Measurements from ENCODE around the gene PPP1R3F. TPM values are rescaled to one million over a fixed set of nuclear protein-coding genes. Genes with fewer than 3 reads are reported as not detected.
A peak's percentile ranks its signal among the peaks of the same experiment; 100 is the strongest.

The PPP1R3F gene
- total and polyA plus RNA-seq, 11 donors = 13.9 to 31.7 (median 22.6) TPM

GRCh38 chrX:49226946-49227345, 42.6 kb upstream of the PPP1R3F start:
- intact Hi-C loops (cut with DNase I) = no loop called here
- no peaks in the 10 kb centered on the region for H3K36me3 ChIP-seq
- 86 to 93% (median 91%) methylated on average over 9 of the region's 9 CpGs for WGBS, 4 donors
- DNase-seq (no peak), ATAC-seq (no peak)
- H3K4me1 ChIP-seq = peaks cover 0 to 8% (median 0%) of the 10 kb centered on the region in 12 donors
- no peak overlapping the region for H3K27ac ChIP-seq
- H3K27me3 ChIP-seq = peaks cover 0 to 7% (median 0%) of the 10 kb centered on the region in 9 donors
- TF ChIP-seq CTCF (IDR thresholded peaks at IDR 0.05) = no peak
- TF ChIP-seq POLR2A (IDR thresholded peaks at IDR 0.05) = no peak
- H3K9me3 ChIP-seq = no peaks in the 10 kb centered on the region
- H3K4me3 ChIP-seq = no peak overlapping the region

- 83 to 95% (median 89%) methylated on average over 2 of the region's 2 CpGs for WGBS, 4 donors
- Histone ChIP-seq H3K36me3 (no peaks in the 10 kb centered on the region), H3K4me3 (no peak overlapping the region), H3K9me3 (no peaks in the 10 kb centered on the region), H3K27ac (no peak overlapping the region), H3K27me3 (peaks cover 0 to 7% (median 0%) of the 10 kb centered on the region in 9 donors), H3K4me1 (peaks cover 0 to 8% (median 0%) of the 10 kb centered on the region in 12 donors)
- intact Hi-C loops (cut with DNase I) = no loop called here
- DNase-seq (no peak), ATAC-seq (no peak)
- no peak for TF ChIP-seq POLR2A (IDR thresholded peaks at IDR 0.05)
Observed at GRCh38 chrX:49227726-49228125, 41.9 kb upstream of the PPP1R3F start.

GRCh38 chrX:49228185-49228584, 41.4 kb upstream of the PPP1R3F start:
- ATAC-seq = no peak
- intact Hi-C loops (cut with DNase I) = no loop called here

DNA sequence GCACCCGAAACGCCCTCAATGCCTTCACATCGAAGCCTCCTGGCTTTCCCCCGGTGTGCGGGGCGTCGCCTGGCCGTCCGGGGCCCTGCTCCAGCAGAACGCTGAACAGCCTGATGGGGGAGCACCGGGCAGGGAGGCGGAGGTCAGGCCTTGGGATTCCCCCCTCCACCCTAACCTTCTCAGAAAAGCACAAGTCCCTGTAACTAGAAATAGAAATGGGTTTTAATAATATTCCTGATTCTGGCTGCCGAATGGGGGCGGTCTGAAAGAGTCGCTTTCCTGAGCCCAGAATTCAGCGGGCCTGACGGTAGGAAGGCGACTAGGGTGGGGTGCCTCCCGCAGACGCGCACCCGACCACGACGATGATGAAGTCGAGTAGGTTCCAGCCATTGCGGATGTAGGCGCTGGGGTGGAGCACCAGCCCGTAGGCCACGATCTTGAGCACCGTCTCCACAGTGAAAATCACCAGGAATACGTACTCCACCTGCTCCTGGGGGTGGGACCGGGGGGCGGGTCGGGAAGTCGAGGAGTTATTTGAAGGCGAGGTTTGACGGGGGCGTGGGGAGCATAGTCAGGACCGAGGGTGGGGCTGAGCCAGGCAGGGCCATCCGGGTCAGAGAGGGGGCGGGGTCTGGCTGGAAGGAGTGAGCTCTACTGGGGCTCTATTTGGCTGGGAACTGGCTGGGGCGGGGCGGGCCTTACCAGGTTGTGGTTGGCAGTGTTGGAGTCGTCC, 38.9 kb upstream of the PPP1R3F start:
- Histone ChIP-seq H3K27ac (peak overlapping the region in 3 of 12 donors; percentile 24 to 42 (median 30)), H3K9me3 (no peaks in the 10 kb centered on the region), H3K36me3 (no peaks in the 10 kb centered on the region), H3K27me3 (no peaks in the 10 kb centered on the region), H3K4me3 (peak overlapping the region in 10 of 12 donors; percentile 31 to 52 (median 43)), H3K4me1 (peaks cover 0 to 8% (median 0%) of the 10 kb centered on the region in 12 donors)
- WGBS, 4 donors = 5 to 57% (median 21%) methylated on average over 31 to 44 of the region's 44 CpGs
- TF ChIP-seq CTCF (IDR thresholded peaks at IDR 0.05) (peak in 2 of 12 donors; percentile 18 to 27), POLR2A (IDR thresholded peaks at IDR 0.05) (no peak)
- intact Hi-C loops (cut with DNase I) = no loop called here
- peak; percentile 31 to 75 (median 72) for ATAC-seq
- peak; percentile 62 to 78 (median 75) for DNase-seq

More at GRCh38 chrX:49228185-49228584, 41.4 kb upstream of the PPP1R3F start:
- Histone ChIP-seq H3K4me1 (peaks cover 0 to 8% (median 0%) of the 10 kb centered on the region in 12 donors), H3K27ac (no peak overlapping the region), H3K9me3 (no peaks in the 10 kb centered on the region), H3K27me3 (peaks cover 0 to 5% (median 0%) of the 10 kb centered on the region in 9 donors), H3K36me3 (no peaks in the 10 kb centered on the region), H3K4me3 (no peak overlapping the region)
- 83 to 88% (median 85%) methylated on average over 15 to 17 of the region's 17 CpGs for WGBS, 4 donors
- no peak for DNase-seq
- TF ChIP-seq POLR2A (IDR thresholded peaks at IDR 0.05) (no peak), CTCF (IDR thresholded peaks at IDR 0.05) (no peak)
